CD14-positive monocyte (primary cell): ENCODE measurements around the gene CDC26. TPM values are rescaled to one million over a fixed set of nuclear protein-coding genes. Genes with fewer than 3 reads are reported as not detected.

Experiments used
- DNase-seq, 3 donors: peaks; one replicate each; pipeline ENCODE4 v3.0.0-alpha.2; 2011 to 2022
- H2AFZ ChIP-seq: 2 replicates; pipeline ENCODE4 v1.6.0; 2012; ENCODE audit warnings: mild to moderate bottlenecking, low read depth, low read length, inconsistent platforms; ENCODE audit not compliant: insufficient read depth, poor library complexity, severe bottlenecking
- H3K27ac ChIP-seq, 2 donors: 1 replicate in 1 of 2; 2 replicates in 1 of 2; pipeline ENCODE4 v1.5.1; 2012 to 2013; ENCODE audit warnings: low read length in 2 of 2, control low read depth in 1 of 2, inconsistent platforms in 1 of 2, low read depth in 1 of 2, mild to moderate bottlenecking in 1 of 2
- H3K27me3 ChIP-seq, 2 donors: one replicate each; pipeline versions ENCODE4 v1.6.0 to v1.6.1; 2011 to 2013; ENCODE audit warnings: low read length in 2 of 2; ENCODE audit not compliant: control insufficient read depth in 2 of 2, insufficient read depth in 2 of 2
- H3K36me3 ChIP-seq, 2 donors: replicated peaks in 1 of 2; 1 replicate in 1 of 2; 2 replicates in 1 of 2; pipeline versions ENCODE4 v1.5.1 to v1.6.1; 2012 to 2013; ENCODE audit warnings: low read length in 2 of 2, control low read depth in 1 of 2, inconsistent platforms in 1 of 2, mild to moderate bottlenecking in 1 of 2; ENCODE audit not compliant: insufficient read depth in 2 of 2, control insufficient read depth in 1 of 2
- H3K4me1 ChIP-seq, 2 donors: 1 replicate in 1 of 2; 2 replicates in 1 of 2; pipeline versions ENCODE4 v1.5.1 to v1.6.1; 2012 to 2013; ENCODE audit warnings: low read length in 2 of 2, control low read depth in 1 of 2, inconsistent platforms in 1 of 2, mild to moderate bottlenecking in 1 of 2, moderate library complexity in 1 of 2; ENCODE audit not compliant: insufficient read depth in 2 of 2, control insufficient read depth in 1 of 2
- H3K4me2 ChIP-seq: replicated peaks from 2 replicates; pipeline ENCODE3; 2012; ENCODE audit warnings: low read length, moderate library complexity, mild to moderate bottlenecking; ENCODE audit not compliant: poor library complexity, severe bottlenecking; ENCODE audit errors: extremely low read depth
- H3K4me3 ChIP-seq, 3 experiments: fragments of 200-600 bp in 1 of 3; sonication (generic) in 1 of 3; replicated peaks in 1 of 3; 1 replicate in 2 of 3; 2 replicates in 1 of 3; pipeline ENCODE4 v1.5.1; 2011 to 2013; ENCODE audit warnings: low read length in 3 of 3, mild to moderate bottlenecking in 3 of 3, control low read depth in 2 of 3, low read depth in 2 of 3, inconsistent platforms in 1 of 3, moderate library complexity in 1 of 3
- H3K79me2 ChIP-seq: 2 replicates; pipeline ENCODE4 v1.6.0; 2012; ENCODE audit warnings: mild to moderate bottlenecking, control low read depth, inconsistent platforms, low read length, moderate library complexity; ENCODE audit not compliant: insufficient read depth
- H3K9ac ChIP-seq: 2 replicates; pipeline ENCODE4 v1.6.0; 2017; ENCODE audit warnings: low read length, mild to moderate bottlenecking; ENCODE audit not compliant: insufficient read depth, poor library complexity, severe bottlenecking
- H3K9me3 ChIP-seq, 2 donors: replicated peaks in 1 of 2; 1 replicate in 1 of 2; 2 replicates in 1 of 2; pipeline versions ENCODE4 v1.5.1 to v1.6.1; 2012 to 2013; ENCODE audit warnings: low read length in 2 of 2, control low read depth in 1 of 2; ENCODE audit not compliant: control insufficient read depth in 1 of 2, insufficient read depth in 1 of 2
- H4K20me1 ChIP-seq: 2 replicates; pipeline ENCODE4 v1.6.0; 2012; ENCODE audit warnings: mild to moderate bottlenecking, low read length, control low read depth, moderate library complexity; ENCODE audit not compliant: insufficient read depth
- H3K27ac Mint-ChIP-seq, 7 donors: one replicate each; pipeline ENCODE4 v1.8.0; 2020; ENCODE audit warnings: mild to moderate bottlenecking in 7 of 7, mixed read lengths in 7 of 7, moderate library complexity in 6 of 7, inconsistent platforms in 2 of 7
- H3K27me3 Mint-ChIP-seq, 3 donors: one replicate each; pipeline ENCODE4 v1.8.0; 2021 to 2022; ENCODE audit warnings: low read depth in 3 of 3, mild to moderate bottlenecking in 3 of 3, mixed read lengths in 3 of 3, moderate library complexity in 3 of 3, inconsistent platforms in 1 of 3
- H3K36me3 Mint-ChIP-seq, 2 donors: one replicate each; pipeline ENCODE4 v1.8.0; 2020; ENCODE audit warnings: mixed read lengths in 2 of 2, inconsistent platforms in 1 of 2, mild to moderate bottlenecking in 1 of 2
- H3K4me1 Mint-ChIP-seq: one replicate; pipeline ENCODE4 v1.8.0; 2020; ENCODE audit warnings: mild to moderate bottlenecking, mixed read lengths
- H3K4me3 Mint-ChIP-seq, 2 donors: one replicate each; pipeline ENCODE4 v1.8.0; 2020; ENCODE audit warnings: mild to moderate bottlenecking in 2 of 2, mixed read lengths in 2 of 2, moderate library complexity in 1 of 2
- H3K9me3 Mint-ChIP-seq, 7 donors: one replicate each; pipeline ENCODE4 v1.8.0; 2020 to 2022; ENCODE audit warnings: mixed read lengths in 7 of 7, mild to moderate bottlenecking in 6 of 7, moderate library complexity in 6 of 7, inconsistent platforms in 2 of 7
- CTCF ChIP-seq: fragments of 200-600 bp; IDR thresholded peaks from one replicate; pipeline ENCODE4 v1.8.0; 2022; ENCODE audit warnings: antibody characterized with exemption, mild to moderate bottlenecking
- WGBS: methylation state at CpG from one replicate; pipeline ENCODE4 v1.1.5; 2013; ENCODE audit warnings: missing lambda C conversion rate; ENCODE audit not compliant: insufficient coverage; 5-methylcytosine and 5-hydroxymethylcytosine counted together
- intact Hi-C, 2 donors: fragments of 100-400 bp; cut with micrococcal nuclease; formaldehyde crosslinking; loops; one replicate each; pipeline versions ENCODE4 v1.15.0 to v1.15.1; 2023
- polyA plus RNA-seq, 3 donors: library from polyadenylated mRNA; depleted of rRNA in 1 of 3; unstranded in 2 of 3; stranded (reverse) in 1 of 3; fragments of 300-500 nt in 2 of 3; fragments of >200 nt in 1 of 3; fragmentation: Illumina TruSeq in 2 of 3; gene quantifications; 1 replicate in 2 of 3; 2 replicates in 1 of 3; pipeline ENCODE4 v1.2.3, GENCODE V29; 2012 to 2021

Gene CDC26
- polyA plus RNA-seq, 3 donors, result 17.9 to 87.8 (median 77.8) TPM

- TF ChIP-seq CTCF, result no peak
- DNase-seq, result no peak
- 98% methylated on average over 11 of the region's 15 CpGs for WGBS
Observed at GRCh38 chr9:113298924-113299770, 23.8 kb upstream of the CDC26 start.

GRCh38 chr9:113298311-113298710, 22.9 kb upstream of the CDC26 start:
- H3K4me1 Mint-ChIP-seq, result peaks cover 9% of the 10 kb centered on the region
- 91% methylated on average over 8 of the region's 8 CpGs for WGBS
- no peak overlapping the region for H3K27ac Mint-ChIP-seq
- Histone ChIP-seq H3K79me2 (no peaks in the 10 kb centered on the region), H3K9ac (no peak overlapping the region), H4K20me1 (no peaks in the 10 kb centered on the region), H3K4me3 (no peak overlapping the region), H2AFZ (no peak overlapping the region), H3K27ac (no peak overlapping the region), H3K4me1 (peaks cover 7 to 9% of the 10 kb centered on the region in 2 donors), H3K4me2 (no peak overlapping the region), H3K27me3 (no peaks in the 10 kb centered on the region), H3K9me3 (no peaks in the 10 kb centered on the region), H3K36me3 (peaks cover 6 to 9% of the 10 kb centered on the region in 2 donors)
- H3K4me3 Mint-ChIP-seq, result no peak overlapping the region
- H3K9me3 Mint-ChIP-seq, result no peaks in the 10 kb centered on the region
- DNase-seq, result no peak
- peaks cover 3 to 9% of the 10 kb centered on the region in 2 donors for H3K36me3 Mint-ChIP-seq
- intact Hi-C loops, result no loop called here
- H3K27me3 Mint-ChIP-seq, result peaks cover 3% of the 10 kb centered on the region in 3 donors
- no peak for TF ChIP-seq CTCF

More at GRCh38 chr9:113298924-113299770, 23.8 kb upstream of the CDC26 start:
- Mint-ChIP-seq H3K27me3 (peaks cover 3 to 4% (median 3%) of the 10 kb centered on the region in 3 donors), H3K4me3 (no peak overlapping the region), H3K36me3 (peaks cover 0 to 2% of the 10 kb centered on the region in 2 donors), H3K4me1 (peaks cover 9% of the 10 kb centered on the region), H3K9me3 (no peaks in the 10 kb centered on the region), H3K27ac (peak overlapping the region in 1 of 7 donors; percentile 71)
- Histone ChIP-seq H3K9me3 (no peaks in the 10 kb centered on the region), H3K36me3 (peaks cover under 1% of the 10 kb centered on the region in 2 donors), H3K79me2 (no peaks in the 10 kb centered on the region), H3K9ac (no peak overlapping the region), H3K4me3 (no peak overlapping the region), H2AFZ (peak overlapping the region; percentile 57), H4K20me1 (no peaks in the 10 kb centered on the region), H3K4me1 (peaks cover 7 to 9% of the 10 kb centered on the region in 2 donors), H3K27ac (no peak overlapping the region), H3K27me3 (no peaks in the 10 kb centered on the region), H3K4me2 (peak overlapping the region; percentile 60)
- intact Hi-C loops, result no loop called here
